HG03354 (cell line): Measurements from ENCODE around the gene SEMA7A.

Source experiments
- ATAC-seq: cut with Tn5 transposase; IDR thresholded peaks from one replicate; pipeline ENCODE4 v1.9.1; 2021; ENCODE audit warnings: mild to moderate bottlenecking; ENCODE audit not compliant: unreplicated experiment, poor library complexity, severe bottlenecking

Gene SEMA7A

GRCh38 chr15:74453925-74454763 lies 20.4 kb upstream of the SEMA7A start:
- no peak for ATAC-seq

DNA sequence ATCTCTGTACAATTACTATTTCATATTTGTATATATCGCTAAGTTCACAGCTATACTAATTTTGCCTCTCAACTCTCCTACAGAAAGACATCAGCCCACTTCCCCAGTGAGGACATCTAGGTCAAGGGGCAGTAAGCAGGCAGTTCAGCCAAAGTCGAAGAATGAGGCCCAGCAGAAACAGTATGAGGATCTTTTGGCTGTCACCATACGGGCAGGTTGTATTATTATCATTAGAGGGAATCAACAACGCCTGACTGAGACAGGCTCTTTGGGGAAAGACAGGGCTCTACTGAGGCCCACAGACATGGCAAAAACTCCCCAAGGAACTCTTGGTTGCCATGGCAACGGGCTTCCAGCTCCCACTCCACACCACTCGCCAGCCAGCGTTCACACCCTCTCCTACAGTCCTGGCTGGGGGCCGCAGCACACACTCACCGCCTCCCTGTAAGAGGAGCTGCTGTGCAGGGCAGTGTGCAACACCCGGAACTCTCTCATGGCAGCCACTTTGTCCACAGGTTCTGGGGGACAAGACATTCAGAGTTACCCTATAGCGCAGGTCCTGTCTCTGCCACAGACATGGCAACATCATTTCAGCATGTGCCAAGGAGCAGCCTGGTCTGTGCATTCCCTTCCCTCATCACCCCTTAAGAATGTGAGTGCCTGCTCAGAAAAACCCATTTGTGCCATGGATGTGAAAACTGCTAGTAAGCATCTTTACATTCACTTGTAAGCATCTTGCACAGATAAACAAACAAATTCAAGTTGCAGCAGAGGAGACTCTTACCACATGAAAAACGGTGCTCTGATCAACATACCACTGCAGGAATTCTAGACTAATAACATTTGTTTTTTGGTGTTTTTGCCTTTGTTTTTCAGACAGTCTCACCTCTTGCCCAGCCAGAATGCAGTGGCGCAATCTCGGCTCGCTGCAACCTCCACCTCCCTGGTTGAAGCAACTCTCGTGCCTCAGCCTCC lies 18.4 kb upstream of the SEMA7A start:
- ATAC-seq, result no peak

DNA sequence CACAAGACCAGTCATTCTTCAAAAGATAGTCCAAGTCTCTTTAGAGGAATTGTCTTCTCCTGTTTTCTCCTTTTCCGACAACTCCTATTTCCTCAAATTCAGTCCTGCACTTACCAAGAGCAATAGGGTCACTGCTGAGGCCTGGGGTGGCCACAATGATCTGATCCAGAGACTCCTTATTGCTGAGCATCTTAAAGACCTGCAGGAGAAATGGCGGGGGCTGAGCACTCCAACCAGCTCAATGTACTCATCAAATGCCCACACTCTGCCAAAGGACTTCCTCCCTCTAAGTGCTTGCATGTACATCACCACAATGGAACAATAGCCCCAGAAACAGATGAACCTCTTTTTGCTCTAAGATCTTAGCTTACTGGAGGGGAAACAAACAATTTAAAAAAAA lies 17.6 kb upstream of the SEMA7A start:
- ATAC-seq, result no peak

- ATAC-seq, result no peak
Measured at GRCh38 chr15:74449643-74450205, 16.0 kb upstream of the SEMA7A start.

DNA sequence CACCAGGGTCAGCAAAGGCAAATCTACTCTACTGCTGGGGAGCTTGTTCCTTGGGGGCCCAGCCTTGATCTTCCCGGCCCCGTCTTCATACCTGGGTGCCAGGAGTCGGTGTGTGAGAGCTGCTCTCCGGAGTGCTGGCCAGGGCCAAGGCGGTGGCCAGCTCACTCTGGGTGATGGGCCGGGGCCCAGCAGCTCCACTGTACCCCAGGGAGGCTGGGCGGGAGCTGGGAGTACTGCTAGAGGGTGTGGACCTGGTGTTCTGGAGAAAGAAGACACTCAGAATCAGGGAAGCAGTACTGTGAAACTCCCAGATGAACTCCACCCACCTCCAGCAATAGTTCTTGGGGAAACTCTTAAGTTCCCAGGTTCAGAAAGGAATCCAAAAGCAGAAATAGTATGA lies 15.3 kb upstream of the SEMA7A start:
- ATAC-seq, result no peak

GRCh38 chr15:74445816-74446763 lies 12.3 kb upstream of the SEMA7A start:
- no peak for ATAC-seq

- no peak for ATAC-seq
Measured at GRCh38 chr15:74444106-74445062, 10.6 kb upstream of the SEMA7A start.

DNA sequence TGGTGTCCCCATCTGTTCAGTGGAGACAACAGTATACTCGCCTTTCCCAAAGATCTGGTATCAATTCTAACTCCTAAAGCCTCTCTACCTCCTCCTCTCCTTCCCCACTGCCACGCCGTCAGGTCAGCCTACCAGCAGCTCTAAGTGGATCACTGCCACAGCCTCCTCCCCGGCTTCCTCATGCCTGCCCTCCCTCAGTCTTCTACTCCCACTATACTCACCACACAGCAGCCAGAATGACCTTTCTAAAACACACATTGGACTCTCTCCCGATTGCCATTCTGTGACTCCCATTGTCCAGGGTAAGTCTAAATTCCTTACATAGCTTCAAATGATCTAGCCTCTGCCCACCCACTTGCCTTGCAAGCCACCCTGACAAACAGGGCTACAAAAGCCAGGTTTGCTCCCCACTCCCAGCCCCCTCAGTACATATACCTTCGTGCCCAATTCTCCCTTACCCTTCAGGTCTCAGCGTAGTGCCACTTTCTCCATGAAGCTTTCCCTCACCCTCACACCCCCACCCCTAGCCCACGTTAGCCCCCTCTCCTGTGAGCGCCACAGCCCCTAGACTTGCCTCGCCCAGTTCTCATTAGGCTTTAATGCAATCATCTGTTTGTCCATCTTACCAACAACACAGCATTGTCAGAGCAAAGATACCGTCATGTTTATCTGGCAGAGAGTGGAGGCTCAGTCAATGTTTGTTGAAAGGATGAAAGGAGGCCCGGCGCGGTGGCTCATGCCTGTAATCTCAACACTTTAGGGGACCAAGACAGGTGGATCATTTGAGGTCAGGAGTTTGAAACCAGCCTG lies 9.5 kb upstream of the SEMA7A start:
- ATAC-seq, result no peak

- ATAC-seq, result no peak
Measured at GRCh38 chr15:74442604-74443003, 8.8 kb upstream of the SEMA7A start.

DNA sequence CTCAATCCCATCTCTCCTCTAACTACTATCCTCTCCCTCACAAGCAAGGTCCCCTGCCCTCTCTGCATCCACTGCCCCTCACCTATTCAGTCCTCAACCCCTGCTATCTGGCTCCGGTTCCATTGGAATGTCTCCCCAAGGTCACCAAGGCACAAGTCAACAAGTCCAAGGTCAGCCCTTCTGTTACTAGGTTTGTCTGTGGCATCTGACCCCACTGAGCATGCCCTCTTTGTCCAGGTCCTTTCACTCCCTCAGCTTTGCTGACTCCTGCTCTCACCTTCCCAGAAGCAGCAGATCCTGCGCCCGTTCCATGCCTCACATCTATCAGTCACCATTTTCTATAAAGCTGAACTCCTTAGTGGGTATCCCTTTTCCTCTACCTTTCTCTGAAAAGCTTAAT lies 8.3 kb upstream of the SEMA7A start:
- no peak for ATAC-seq

DNA sequence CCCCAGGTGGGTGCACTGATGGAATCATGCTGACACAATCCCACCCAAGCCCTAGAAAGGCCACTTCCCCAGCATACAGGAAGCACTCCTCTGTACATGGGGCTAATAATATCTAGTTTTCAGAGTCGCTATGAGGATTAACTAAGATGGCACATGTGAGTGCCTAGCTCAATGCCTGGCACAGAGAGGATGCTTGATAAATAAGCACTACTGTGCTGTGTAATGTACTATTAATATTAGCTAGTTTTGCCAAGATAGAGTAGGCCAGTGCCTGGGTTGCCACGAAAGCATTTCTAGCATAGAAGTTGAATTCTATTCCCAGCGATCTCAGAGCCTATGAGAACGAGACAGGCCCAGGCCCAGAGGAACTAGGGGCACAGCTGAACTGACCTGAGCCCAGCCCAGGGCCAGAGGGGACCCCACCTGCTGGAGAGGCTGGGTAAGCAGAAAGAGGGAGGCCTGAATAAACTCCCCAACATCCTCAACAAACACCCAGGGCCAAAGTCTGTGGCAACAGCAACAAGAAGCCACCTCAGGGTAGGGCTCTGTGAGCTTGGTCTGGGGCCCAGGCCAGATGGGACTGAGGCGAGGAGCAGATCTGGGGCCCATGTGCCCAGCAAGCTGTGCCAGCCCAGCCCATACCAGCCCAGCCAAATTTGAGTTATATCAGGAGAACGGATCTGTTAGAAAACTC lies 7.6 kb upstream of the SEMA7A start:
- ATAC-seq, result no peak

GRCh38 chr15:74438721-74439316 lies 5.1 kb upstream of the SEMA7A start:
- peak; percentile 55 for ATAC-seq

GRCh38 chr15:74438206-74438605 lies 4.4 kb upstream of the SEMA7A start:
- no peak for ATAC-seq

DNA sequence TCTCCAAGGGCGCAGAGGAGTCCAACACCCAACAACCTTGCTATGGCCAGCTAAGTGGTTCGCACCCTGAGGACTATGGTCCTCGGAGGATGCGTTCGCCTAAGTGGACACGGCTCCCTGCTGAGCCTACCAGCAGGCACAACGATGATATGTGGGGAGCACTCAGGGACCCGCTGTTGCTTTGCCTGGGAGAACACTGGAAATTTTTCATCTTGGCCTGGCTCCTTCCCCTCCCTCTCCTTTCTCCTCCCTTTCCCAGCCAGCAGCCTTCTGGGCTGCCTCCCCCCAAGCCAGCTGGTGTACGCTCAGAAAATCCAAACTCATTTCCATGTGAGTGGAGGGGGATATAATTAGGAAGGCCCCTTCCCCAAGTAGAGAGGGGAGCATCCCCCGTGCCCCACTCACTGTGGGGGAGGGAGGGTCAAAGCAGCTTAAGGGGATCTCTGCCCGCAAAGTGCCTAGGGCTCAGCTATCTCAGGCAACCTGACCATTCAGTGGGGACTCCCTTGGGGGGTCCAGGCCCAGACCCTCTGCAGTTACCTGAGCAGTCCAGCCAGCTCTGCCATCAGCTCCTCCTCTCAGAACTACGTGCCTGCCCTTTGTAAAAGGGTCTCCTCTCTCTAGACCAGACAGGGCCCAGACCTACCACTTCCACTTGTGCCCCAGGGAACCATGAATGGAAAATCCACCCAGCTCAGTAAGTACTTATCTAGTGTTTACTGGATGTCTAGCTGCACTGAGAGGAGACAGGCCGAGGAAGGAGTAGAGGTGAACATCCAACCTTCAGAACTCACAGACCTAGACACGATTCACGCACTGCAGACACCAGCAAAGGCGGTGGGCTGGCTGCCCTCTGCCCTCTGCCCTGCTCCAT lies 742 bp upstream of the SEMA7A start:
- no peak for ATAC-seq

DNA sequence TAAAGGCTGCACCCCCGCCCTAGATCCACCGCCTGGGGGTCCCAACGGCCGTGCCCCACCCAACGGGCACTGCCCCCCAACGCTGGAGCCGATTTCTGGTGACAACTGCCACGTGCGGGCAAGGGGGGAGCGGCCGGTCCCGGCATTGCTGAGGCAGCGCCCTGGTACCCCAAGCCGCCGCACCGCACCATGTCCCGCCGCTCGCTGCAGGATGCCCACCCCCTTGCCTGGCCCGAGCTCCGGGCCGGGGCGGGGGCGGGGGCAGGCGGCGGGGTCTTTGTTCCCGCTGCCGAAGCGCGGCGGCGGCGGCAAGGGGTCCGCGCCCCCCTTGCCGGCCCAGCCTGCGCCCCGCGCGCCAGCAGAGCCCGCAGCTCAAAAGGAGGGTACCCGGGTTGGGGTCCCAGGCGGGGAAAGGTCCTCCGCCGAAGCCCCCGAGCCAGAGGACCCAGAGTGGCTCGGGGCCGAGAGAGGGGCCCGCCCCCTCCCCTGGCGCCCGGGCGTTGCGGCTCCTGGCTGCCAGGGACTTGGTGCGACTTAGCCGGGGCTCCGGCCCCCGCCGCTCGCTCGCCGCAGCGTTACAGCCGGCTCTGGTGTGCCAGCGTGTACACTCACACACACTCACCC lies 678 bp downstream of the SEMA7A start:
- peak; percentile 16 for ATAC-seq
